NB4 (cell line): ENCODE data around the gene INHA.

ENCODE experiments used
- TF ChIP-seq, protein P1 (sequence below): IDR thresholded peaks from 2 replicates; pipeline ENCODE4 v1.6.1; 2011; ENCODE audit warnings: low read depth, low read length
- TF ChIP-seq, protein P2 (sequence below): IDR thresholded peaks from one replicate; pipeline ENCODE4 v1.5.1; 2012; ENCODE audit warnings: low read depth, low read length

GRCh38 chr2:219593154-219593553, 21.0 kb downstream of the INHA start:
- TF ChIP-seq, protein P1, sequence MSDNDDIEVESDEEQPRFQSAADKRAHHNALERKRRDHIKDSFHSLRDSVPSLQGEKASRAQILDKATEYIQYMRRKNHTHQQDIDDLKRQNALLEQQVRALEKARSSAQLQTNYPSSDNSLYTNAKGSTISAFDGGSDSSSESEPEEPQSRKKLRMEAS, result no peak
- TF ChIP-seq, protein P2, sequence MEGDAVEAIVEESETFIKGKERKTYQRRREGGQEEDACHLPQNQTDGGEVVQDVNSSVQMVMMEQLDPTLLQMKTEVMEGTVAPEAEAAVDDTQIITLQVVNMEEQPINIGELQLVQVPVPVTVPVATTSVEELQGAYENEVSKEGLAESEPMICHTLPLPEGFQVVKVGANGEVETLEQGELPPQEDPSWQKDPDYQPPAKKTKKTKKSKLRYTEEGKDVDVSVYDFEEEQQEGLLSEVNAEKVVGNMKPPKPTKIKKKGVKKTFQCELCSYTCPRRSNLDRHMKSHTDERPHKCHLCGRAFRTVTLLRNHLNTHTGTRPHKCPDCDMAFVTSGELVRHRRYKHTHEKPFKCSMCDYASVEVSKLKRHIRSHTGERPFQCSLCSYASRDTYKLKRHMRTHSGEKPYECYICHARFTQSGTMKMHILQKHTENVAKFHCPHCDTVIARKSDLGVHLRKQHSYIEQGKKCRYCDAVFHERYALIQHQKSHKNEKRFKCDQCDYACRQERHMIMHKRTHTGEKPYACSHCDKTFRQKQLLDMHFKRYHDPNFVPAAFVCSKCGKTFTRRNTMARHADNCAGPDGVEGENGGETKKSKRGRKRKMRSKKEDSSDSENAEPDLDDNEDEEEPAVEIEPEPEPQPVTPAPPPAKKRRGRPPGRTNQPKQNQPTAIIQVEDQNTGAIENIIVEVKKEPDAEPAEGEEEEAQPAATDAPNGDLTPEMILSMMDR, result no peak
